Fibroblast of lung (primary cell): ENCODE results near the gene OCA2. TPM values are rescaled to one million over a fixed set of nuclear protein-coding genes. Genes with fewer than 3 reads are reported as not detected.
"Not testable (repeated sequence)": the region's sequence is repeated elsewhere in the genome, so short reads cannot be mapped to it uniquely, and the experiment has no call there.

Experiments
- DNase-seq, 2 donors: peaks; one replicate each; pipeline versions ENCODE4 v3.0.0 to v3.0.0-alpha.2; 2010; ENCODE audit warnings: low read depth in 2 of 2
- H2AFZ ChIP-seq: 2 replicates; pipeline ENCODE4 v1.5.1; 2012; ENCODE audit warnings: low read length, control low read depth, inconsistent platforms
- H3K27ac ChIP-seq: 2 replicates; pipeline ENCODE4 v1.5.1; 2011; ENCODE audit warnings: low read length, control low read depth; ENCODE audit not compliant: insufficient read depth
- H3K27me3 ChIP-seq: 2 replicates; pipeline ENCODE4 v1.5.1; 2011; ENCODE audit warnings: mild to moderate bottlenecking, low read length; ENCODE audit not compliant: control insufficient read depth, insufficient read depth
- H3K36me3 ChIP-seq: 2 replicates; pipeline ENCODE4 v1.5.1; 2011; ENCODE audit warnings: low read length; ENCODE audit not compliant: control insufficient read depth, insufficient read depth
- H3K4me1 ChIP-seq: 2 replicates; pipeline ENCODE4 v1.5.1; 2011; ENCODE audit warnings: low read length; ENCODE audit not compliant: control insufficient read depth, insufficient read depth; ENCODE audit errors: extremely low read depth
- H3K4me2 ChIP-seq: 2 replicates; pipeline ENCODE4 v1.5.1; 2011; ENCODE audit warnings: low read length, control low read depth; ENCODE audit not compliant: insufficient read depth; ENCODE audit errors: extremely low read depth
- H3K4me3 ChIP-seq, 4 experiments: fragments of 200-600 bp in 1 of 4; sonication (generic) in 1 of 4; replicated peaks in 1 of 4; 2 replicates each; pipeline ENCODE4 v1.5.1; 2011 to 2016; ENCODE audit warnings: low read length in 4 of 4, low read depth in 3 of 4, mild to moderate bottlenecking in 3 of 4, control low read depth in 2 of 4, inconsistent platforms in 1 of 4, mixed read lengths in 1 of 4; ENCODE audit not compliant: insufficient read depth in 1 of 4; ENCODE audit errors: control extremely low read depth in 1 of 4
- H3K79me2 ChIP-seq: 2 replicates; pipeline ENCODE4 v1.5.1; 2012; ENCODE audit warnings: mild to moderate bottlenecking, low read length, inconsistent platforms; ENCODE audit not compliant: control insufficient read depth, insufficient read depth
- H3K9ac ChIP-seq: 2 replicates; pipeline ENCODE4 v1.5.1; 2011; ENCODE audit warnings: mild to moderate bottlenecking, low read length, control low read depth; ENCODE audit not compliant: insufficient read depth
- H3K9me3 ChIP-seq: 2 replicates; pipeline ENCODE4 v1.5.1; 2012; ENCODE audit warnings: low read depth, low read length; ENCODE audit not compliant: control insufficient read depth, insufficient read depth
- H4K20me1 ChIP-seq: 2 replicates; pipeline ENCODE4 v1.5.1; 2011; ENCODE audit warnings: low read length; ENCODE audit not compliant: control insufficient read depth, insufficient read depth; ENCODE audit errors: extremely low read depth
- CTCF ChIP-seq, 2 donors: IDR thresholded peaks in 1 of 2; conservative IDR thresholded peaks in 1 of 2; 1 replicate in 1 of 2; 2 replicates in 1 of 2; pipeline ENCODE4 v1.5.1; 2011 to 2012; ENCODE audit warnings: low read length in 2 of 2, control low read depth in 1 of 2, inconsistent platforms in 1 of 2, low read depth in 1 of 2, mild to moderate bottlenecking in 1 of 2
- EZH2 ChIP-seq: IDR thresholded peaks from 2 replicates; pipeline ENCODE4 v1.5.1; 2012; ENCODE audit warnings: low read length, control low read depth, mild to moderate bottlenecking; ENCODE audit errors: missing control alignments
- polyA plus RNA-seq, 2 donors: library from polyadenylated mRNA; depleted of rRNA in 1 of 2; stranded (reverse) in 1 of 2; unstranded in 1 of 2; fragments of >200 nt; gene quantifications; 2 replicates each; pipeline ENCODE4 v1.2.1, GENCODE V29; 2011 to 2012; ENCODE audit warnings: missing spikeins in 1 of 2
- total RNA-seq: library from RNA; depleted of rRNA; stranded (reverse); fragments of >200 nt; gene quantifications from 2 replicates; pipeline ENCODE4 v1.2.1, GENCODE V29; 2014

OCA2 gene
- total and polyA plus RNA-seq, 2 donors (not counting 1 experiment from before 2014, with no cell fraction given) = not detected

- no peaks in the 10 kb centered on the region for H4K20me1 ChIP-seq
- no peaks in the 10 kb centered on the region for H3K9me3 ChIP-seq
- no peak for DNase-seq
- TF ChIP-seq EZH2 (no peak), CTCF (conservative IDR thresholded peaks at IDR 0.05 in 1 of 2, IDR thresholded peaks at IDR 0.05 in 1 of 2; ENCODE audit: low read depth in 1 of 2, low read length in 2 of 2) (no peak)
- no peak overlapping the region for H3K9ac ChIP-seq
- no peak overlapping the region for H2AFZ ChIP-seq
- no peaks in the 10 kb centered on the region for H3K79me2 ChIP-seq
- H3K4me3 ChIP-seq = no peak overlapping the region
- H3K27me3 ChIP-seq = no peaks in the 10 kb centered on the region
- H3K36me3 ChIP-seq = no peaks in the 10 kb centered on the region
- H3K27ac ChIP-seq = no peak overlapping the region
- no peaks in the 10 kb centered on the region for H3K4me1 ChIP-seq
- no peak overlapping the region for H3K4me2 ChIP-seq
These were observed 329.5 kb downstream of the OCA2 start for GRCh38 chr15:27769652-27770051.

GRCh38 chr15:27768732-27769475 is 330.2 kb downstream of the OCA2 start:
- DNase-seq = no peak
- no peaks in the 10 kb centered on the region for H4K20me1 ChIP-seq
- no peak overlapping the region for H2AFZ ChIP-seq
- no peak overlapping the region for H3K4me2 ChIP-seq
- no peaks in the 10 kb centered on the region for H3K36me3 ChIP-seq
- H3K27me3 ChIP-seq = no peaks in the 10 kb centered on the region
- no peak for TF ChIP-seq EZH2
- no peak for TF ChIP-seq CTCF (conservative IDR thresholded peaks at IDR 0.05 in 1 of 2, IDR thresholded peaks at IDR 0.05 in 1 of 2; ENCODE audit: low read depth in 1 of 2, low read length in 2 of 2)
- no peaks in the 10 kb centered on the region for H3K9me3 ChIP-seq
- no peak overlapping the region for H3K27ac ChIP-seq
- H3K79me2 ChIP-seq = no peaks in the 10 kb centered on the region
- H3K9ac ChIP-seq = no peak overlapping the region
- H3K4me3 ChIP-seq = no peak overlapping the region
- H3K4me1 ChIP-seq = no peaks in the 10 kb centered on the region

GRCh38 chr15:27767918-27768640 is 331.0 kb downstream of the OCA2 start:
- Histone ChIP-seq H3K4me3 (no peak overlapping the region), H3K4me1 (no peaks in the 10 kb centered on the region), H3K27ac (no peak overlapping the region), H3K9ac (no peak overlapping the region), H3K79me2 (no peaks in the 10 kb centered on the region), H3K27me3 (no peaks in the 10 kb centered on the region), H3K9me3 (no peaks in the 10 kb centered on the region), H4K20me1 (no peaks in the 10 kb centered on the region), H2AFZ (no peak overlapping the region), H3K4me2 (no peak overlapping the region), H3K36me3 (no peaks in the 10 kb centered on the region)
- no peak for TF ChIP-seq EZH2
- TF ChIP-seq CTCF (conservative IDR thresholded peaks at IDR 0.05 in 1 of 2, IDR thresholded peaks at IDR 0.05 in 1 of 2; ENCODE audit: low read depth in 1 of 2, low read length in 2 of 2) = no peak
- DNase-seq = no peak

- not testable (repeated sequence) for H3K79me2 ChIP-seq, H2AFZ ChIP-seq, H3K36me3 ChIP-seq, H3K4me2 ChIP-seq, H3K4me3 ChIP-seq, H3K9me3 ChIP-seq, DNase-seq, H4K20me1 ChIP-seq, H3K4me1 ChIP-seq, H3K27ac ChIP-seq, H3K9ac ChIP-seq, H3K27me3 ChIP-seq
These were observed 331.7 kb downstream of the OCA2 start for GRCh38 chr15:27767430-27767829.
